Measurements from ENCODE around the gene F2RL1. TPM values are rescaled to one million over a fixed set of nuclear protein-coding genes. Genes with fewer than 3 reads are reported as not detected.

The F2RL1 gene
- total and polyA plus RNA-seq, 2 experiments from 2014 or later = 15.3 to 32.1 TPM

GRCh38 chr5:76789991-76790581 lies 28.7 kb upstream of the F2RL1 start (continued):
- TF ChIP-seq, protein P1, sequence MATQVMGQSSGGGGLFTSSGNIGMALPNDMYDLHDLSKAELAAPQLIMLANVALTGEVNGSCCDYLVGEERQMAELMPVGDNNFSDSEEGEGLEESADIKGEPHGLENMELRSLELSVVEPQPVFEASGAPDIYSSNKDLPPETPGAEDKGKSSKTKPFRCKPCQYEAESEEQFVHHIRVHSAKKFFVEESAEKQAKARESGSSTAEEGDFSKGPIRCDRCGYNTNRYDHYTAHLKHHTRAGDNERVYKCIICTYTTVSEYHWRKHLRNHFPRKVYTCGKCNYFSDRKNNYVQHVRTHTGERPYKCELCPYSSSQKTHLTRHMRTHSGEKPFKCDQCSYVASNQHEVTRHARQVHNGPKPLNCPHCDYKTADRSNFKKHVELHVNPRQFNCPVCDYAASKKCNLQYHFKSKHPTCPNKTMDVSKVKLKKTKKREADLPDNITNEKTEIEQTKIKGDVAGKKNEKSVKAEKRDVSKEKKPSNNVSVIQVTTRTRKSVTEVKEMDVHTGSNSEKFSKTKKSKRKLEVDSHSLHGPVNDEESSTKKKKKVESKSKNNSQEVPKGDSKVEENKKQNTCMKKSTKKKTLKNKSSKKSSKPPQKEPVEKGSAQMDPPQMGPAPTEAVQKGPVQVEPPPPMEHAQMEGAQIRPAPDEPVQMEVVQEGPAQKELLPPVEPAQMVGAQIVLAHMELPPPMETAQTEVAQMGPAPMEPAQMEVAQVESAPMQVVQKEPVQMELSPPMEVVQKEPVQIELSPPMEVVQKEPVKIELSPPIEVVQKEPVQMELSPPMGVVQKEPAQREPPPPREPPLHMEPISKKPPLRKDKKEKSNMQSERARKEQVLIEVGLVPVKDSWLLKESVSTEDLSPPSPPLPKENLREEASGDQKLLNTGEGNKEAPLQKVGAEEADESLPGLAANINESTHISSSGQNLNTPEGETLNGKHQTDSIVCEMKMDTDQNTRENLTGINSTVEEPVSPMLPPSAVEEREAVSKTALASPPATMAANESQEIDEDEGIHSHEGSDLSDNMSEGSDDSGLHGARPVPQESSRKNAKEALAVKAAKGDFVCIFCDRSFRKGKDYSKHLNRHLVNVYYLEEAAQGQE (IDR thresholded peaks at IDR 0.05; ENCODE audit: unreplicated experiment) = no peak

DNA sequence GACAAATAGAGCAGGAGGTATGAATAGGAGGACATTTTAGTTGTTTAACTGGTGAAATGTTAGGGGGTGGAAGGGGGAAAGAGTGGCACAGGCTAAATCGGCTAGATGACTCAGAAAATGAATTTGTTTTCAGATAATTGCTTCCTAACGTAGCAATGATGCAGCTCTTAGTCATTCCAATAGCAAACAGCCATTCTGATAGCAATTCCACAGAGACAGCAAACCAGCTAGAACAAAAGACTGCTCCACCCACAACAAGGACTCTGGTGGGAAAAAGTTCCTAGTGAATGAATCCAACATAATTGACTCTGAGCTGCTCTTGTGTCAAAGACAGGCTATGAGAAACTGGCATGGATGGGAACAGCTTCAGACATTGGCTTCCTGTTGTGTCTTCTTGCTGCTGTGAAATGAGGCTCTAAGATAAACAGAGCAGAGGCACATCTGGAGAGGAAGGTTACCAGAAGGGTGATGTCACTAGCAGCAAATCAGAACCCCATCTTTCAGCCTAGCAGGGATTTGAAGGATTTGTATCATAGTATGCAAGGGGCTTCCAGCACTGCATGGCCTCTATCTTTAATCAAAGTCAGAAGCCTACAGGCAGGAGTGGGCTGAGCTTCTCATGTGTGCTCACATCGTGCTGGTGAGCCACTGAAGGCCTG lies 28.1 kb upstream of the F2RL1 start:
- no peak overlapping the region for H3K27ac Mint-ChIP-seq
- TF ChIP-seq, protein P2, sequence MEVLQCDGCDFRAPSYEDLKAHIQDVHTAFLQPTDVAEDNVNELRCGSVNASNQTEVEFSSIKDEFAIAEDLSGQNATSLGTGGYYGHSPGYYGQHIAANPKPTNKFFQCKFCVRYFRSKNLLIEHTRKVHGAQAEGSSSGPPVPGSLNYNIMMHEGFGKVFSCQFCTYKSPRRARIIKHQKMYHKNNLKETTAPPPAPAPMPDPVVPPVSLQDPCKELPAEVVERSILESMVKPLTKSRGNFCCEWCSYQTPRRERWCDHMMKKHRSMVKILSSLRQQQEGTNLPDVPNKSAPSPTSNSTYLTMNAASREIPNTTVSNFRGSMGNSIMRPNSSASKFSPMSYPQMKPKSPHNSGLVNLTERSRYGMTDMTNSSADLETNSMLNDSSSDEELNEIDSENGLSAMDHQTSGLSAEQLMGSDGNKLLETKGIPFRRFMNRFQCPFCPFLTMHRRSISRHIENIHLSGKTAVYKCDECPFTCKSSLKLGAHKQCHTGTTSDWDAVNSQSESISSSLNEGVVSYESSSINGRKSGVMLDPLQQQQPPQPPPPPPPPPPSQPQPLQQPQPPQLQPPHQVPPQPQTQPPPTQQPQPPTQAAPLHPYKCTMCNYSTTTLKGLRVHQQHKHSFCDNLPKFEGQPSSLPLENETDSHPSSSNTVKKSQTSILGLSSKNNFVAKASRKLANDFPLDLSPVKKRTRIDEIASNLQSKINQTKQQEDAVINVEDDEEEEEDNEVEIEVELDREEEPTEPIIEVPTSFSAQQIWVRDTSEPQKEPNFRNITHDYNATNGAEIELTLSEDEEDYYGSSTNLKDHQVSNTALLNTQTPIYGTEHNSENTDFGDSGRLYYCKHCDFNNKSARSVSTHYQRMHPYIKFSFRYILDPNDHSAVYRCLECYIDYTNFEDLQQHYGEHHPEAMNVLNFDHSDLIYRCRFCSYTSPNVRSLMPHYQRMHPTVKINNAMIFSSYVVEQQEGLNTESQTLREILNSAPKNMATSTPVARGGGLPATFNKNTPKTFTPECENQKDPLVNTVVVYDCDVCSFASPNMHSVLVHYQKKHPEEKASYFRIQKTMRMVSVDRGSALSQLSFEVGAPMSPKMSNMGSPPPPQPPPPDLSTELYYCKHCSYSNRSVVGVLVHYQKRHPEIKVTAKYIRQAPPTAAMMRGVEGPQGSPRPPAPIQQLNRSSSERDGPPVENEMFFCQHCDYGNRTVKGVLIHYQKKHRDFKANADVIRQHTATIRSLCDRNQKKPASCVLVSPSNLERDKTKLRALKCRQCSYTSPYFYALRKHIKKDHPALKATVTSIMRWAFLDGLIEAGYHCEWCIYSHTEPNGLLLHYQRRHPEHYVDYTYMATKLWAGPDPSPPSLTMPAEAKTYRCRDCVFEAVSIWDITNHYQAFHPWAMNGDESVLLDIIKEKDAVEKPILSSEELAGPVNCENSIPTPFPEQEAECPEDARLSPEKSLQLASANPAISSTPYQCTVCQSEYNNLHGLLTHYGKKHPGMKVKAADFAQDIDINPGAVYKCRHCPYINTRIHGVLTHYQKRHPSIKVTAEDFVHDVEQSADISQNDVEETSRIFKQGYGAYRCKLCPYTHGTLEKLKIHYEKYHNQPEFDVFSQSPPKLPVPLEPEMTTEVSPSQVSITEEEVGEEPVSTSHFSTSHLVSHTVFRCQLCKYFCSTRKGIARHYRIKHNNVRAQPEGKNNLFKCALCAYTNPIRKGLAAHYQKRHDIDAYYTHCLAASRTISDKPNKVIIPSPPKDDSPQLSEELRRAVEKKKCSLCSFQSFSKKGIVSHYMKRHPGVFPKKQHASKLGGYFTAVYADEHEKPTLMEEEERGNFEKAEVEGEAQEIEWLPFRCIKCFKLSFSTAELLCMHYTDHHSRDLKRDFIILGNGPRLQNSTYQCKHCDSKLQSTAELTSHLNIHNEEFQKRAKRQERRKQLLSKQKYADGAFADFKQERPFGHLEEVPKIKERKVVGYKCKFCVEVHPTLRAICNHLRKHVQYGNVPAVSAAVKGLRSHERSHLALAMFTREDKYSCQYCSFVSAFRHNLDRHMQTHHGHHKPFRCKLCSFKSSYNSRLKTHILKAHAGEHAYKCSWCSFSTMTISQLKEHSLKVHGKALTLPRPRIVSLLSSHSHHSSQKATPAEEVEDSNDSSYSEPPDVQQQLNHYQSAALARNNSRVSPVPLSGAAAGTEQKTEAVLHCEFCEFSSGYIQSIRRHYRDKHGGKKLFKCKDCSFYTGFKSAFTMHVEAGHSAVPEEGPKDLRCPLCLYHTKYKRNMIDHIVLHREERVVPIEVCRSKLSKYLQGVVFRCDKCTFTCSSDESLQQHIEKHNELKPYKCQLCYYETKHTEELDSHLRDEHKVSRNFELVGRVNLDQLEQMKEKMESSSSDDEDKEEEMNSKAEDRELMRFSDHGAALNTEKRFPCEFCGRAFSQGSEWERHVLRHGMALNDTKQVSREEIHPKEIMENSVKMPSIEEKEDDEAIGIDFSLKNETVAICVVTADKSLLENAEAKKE (CRISPR knock-in tag; IDR thresholded peaks at IDR 0.05) = no peak
- TF ChIP-seq EZH2 (IDR thresholded peaks at IDR 0.05; ENCODE audit: low read depth, unreplicated experiment) (no peak), ZNF114 (CRISPR knock-in tag; IDR thresholded peaks at IDR 0.05) (no peak), STAT1 (IDR thresholded peaks at IDR 0.05; ENCODE audit: unreplicated experiment) (no peak), JUNB (IDR thresholded peaks at IDR 0.05; ENCODE audit: unreplicated experiment) (no peak)
- TF ChIP-seq, protein P3, sequence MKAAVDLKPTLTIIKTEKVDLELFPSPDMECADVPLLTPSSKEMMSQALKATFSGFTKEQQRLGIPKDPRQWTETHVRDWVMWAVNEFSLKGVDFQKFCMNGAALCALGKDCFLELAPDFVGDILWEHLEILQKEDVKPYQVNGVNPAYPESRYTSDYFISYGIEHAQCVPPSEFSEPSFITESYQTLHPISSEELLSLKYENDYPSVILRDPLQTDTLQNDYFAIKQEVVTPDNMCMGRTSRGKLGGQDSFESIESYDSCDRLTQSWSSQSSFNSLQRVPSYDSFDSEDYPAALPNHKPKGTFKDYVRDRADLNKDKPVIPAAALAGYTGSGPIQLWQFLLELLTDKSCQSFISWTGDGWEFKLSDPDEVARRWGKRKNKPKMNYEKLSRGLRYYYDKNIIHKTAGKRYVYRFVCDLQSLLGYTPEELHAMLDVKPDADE (IDR thresholded peaks at IDR 0.05) = no peak
- TF ChIP-seq, protein P1 (IDR thresholded peaks at IDR 0.05; ENCODE audit: unreplicated experiment) = no peak

More for the DNA sequence above, 28.1 kb upstream of the F2RL1 start:
- peaks cover 32% of the 10 kb centered on the region for H3K4me1 Mint-ChIP-seq
- H3K27ac ChIP-seq (ENCODE audit: low read depth) = no peak overlapping the region
- no peaks in the 10 kb centered on the region for H3K27me3 ChIP-seq (ENCODE audit: insufficient read depth)
- no peaks in the 10 kb centered on the region for H3K79me2 ChIP-seq (replicated peaks; ENCODE audit: insufficient read depth)
- no peak for DNase-seq (ENCODE audit: low spot score)
- no peaks in the 10 kb centered on the region for H3K4me1 ChIP-seq (ENCODE audit: insufficient read depth)
- H3K9me2 ChIP-seq (ENCODE audit: insufficient read depth) = no peaks in the 10 kb centered on the region
- H3K36me3 Mint-ChIP-seq (ENCODE audit: low read depth) = no peaks in the 10 kb centered on the region; the same call in 2 of the 3 replicates
- H3K4me2 ChIP-seq = no peak overlapping the region
- H4K20me1 ChIP-seq (replicated peaks; ENCODE audit: insufficient read depth) = no peaks in the 10 kb centered on the region
- ATAC-seq = no peak
- H3K4me3 ChIP-seq = no peak overlapping the region
- no peaks in the 10 kb centered on the region for H3F3A ChIP-seq (replicated peaks; ENCODE audit: low read depth)
- no peak overlapping the region for H3K4me3 Mint-ChIP-seq
- peak overlapping the region; percentile 72; the same call in 1 of the 2 replicates for H2AFZ ChIP-seq
- H3K36me3 ChIP-seq (ENCODE audit: insufficient read depth) = no peaks in the 10 kb centered on the region
- no peaks in the 10 kb centered on the region for H3K9me3 Mint-ChIP-seq
- H3K27me3 Mint-ChIP-seq (ENCODE audit: insufficient read depth, low read depth, poor library complexity) = peaks cover 2% of the 10 kb centered on the region
